PC-3 (cell line): ENCODE measurements around the gene PLPPR4. TPM values are rescaled to one million over a fixed set of nuclear protein-coding genes. Genes with fewer than 3 reads are reported as not detected.

Experiments used
- ATAC-seq: fragments of 200-7000 bp; cut with Tn5 transposase; 2 replicates; pipeline ENCODE4 v1.9.1; 2020; ENCODE audit warnings: mild to moderate bottlenecking, moderate library complexity
- BruUV-seq: library from RNA; stranded (reverse); fragments of 400-500 nt; replicated peaks from 2 replicates; lab custom pipeline; 2021; lab: Mats Ljungman, UMichigan
- CTCF ChIA-PET: fragments of 300-600 bp; sonication (Branson Sonifier 250); formaldehyde crosslinking; loops from one replicate; lab custom pipeline; 2022; ENCODE audit warnings: antibody characterized with exemption; lab: Charles Lee
- POLR2A ChIA-PET: fragments of 300-600 bp; sonication (Branson Sonifier 250); formaldehyde crosslinking; loops from one replicate; lab custom pipeline; 2022; ENCODE audit warnings: antibody characterized with exemption; ENCODE audit not compliant: unreplicated experiment; lab: Charles Lee
- DNase-seq: peaks from one replicate; pipeline ENCODE4 v3.0.0-alpha.2; 2015
- H2AFZ ChIP-seq: fragments of 300-600 bp; sonication (generic); 2 replicates; pipeline ENCODE4 v1.6.0; 2016; ENCODE audit warnings: antibody characterized with exemption, low read length
- H3F3A ChIP-seq: fragments of 300-600 bp; sonication (generic); one replicate; pipeline ENCODE4 v1.6.0; 2017; ENCODE audit warnings: antibody characterized with exemption, low read length, control low read depth, mild to moderate bottlenecking; ENCODE audit not compliant: unreplicated experiment
- H3K27ac ChIP-seq: fragments of 300-600 bp; sonication (generic); 2 replicates; pipeline ENCODE4 v1.5.1; 2016; ENCODE audit warnings: mild to moderate bottlenecking, low read length
- H3K27me3 ChIP-seq: fragments of 300-600 bp; sonication (generic); 2 replicates; pipeline ENCODE4 v1.6.1; 2016; ENCODE audit warnings: low read length, mixed read lengths
- H3K36me3 ChIP-seq: fragments of 300-600 bp; sonication (generic); 2 replicates; pipeline ENCODE4 v1.6.1; 2016; ENCODE audit warnings: low read depth, mixed run types, low read length, mixed read lengths
- H3K4me1 ChIP-seq: fragments of 300-600 bp; sonication (generic); 2 replicates; pipeline ENCODE4 v1.5.1; 2016; ENCODE audit warnings: low read length; ENCODE audit not compliant: insufficient read depth
- H3K4me2 ChIP-seq: fragments of 300-600 bp; sonication (generic); 2 replicates; pipeline ENCODE4 v1.6.0; 2016; ENCODE audit warnings: low read length
- H3K4me3 ChIP-seq: fragments of 300-600 bp; sonication (generic); 2 replicates; pipeline ENCODE4 v1.5.1; 2016; ENCODE audit warnings: mild to moderate bottlenecking, low read length, mixed read lengths
- H3K79me2 ChIP-seq: fragments of 300-600 bp; sonication (generic); 2 replicates; pipeline ENCODE4 v1.6.1; 2017; ENCODE audit warnings: low read length, mixed read lengths
- H3K9ac ChIP-seq: fragments of 300-600 bp; sonication (generic); 2 replicates; pipeline ENCODE4 v1.6.0; 2016; ENCODE audit warnings: mild to moderate bottlenecking, low read length
- H3K9me2 ChIP-seq: fragments of 300-600 bp; sonication (generic); replicated peaks from 2 replicates; pipeline ENCODE4 v1.6.1; 2016; ENCODE audit warnings: mixed run types, low read length, mixed read lengths
- H3K9me3 ChIP-seq: fragments of 300-600 bp; sonication (generic); 2 replicates; pipeline ENCODE4 v1.6.1; 2016; ENCODE audit warnings: low read length, mixed read lengths
- H4K20me1 ChIP-seq: fragments of 300-600 bp; sonication (generic); 2 replicates; pipeline ENCODE4 v1.6.1; 2016; ENCODE audit warnings: low read length, mixed read lengths
- CTCF ChIP-seq: fragments of 300-600 bp; sonication (generic); conservative IDR thresholded peaks from 2 replicates; pipeline ENCODE4 v1.5.1; 2017; ENCODE audit warnings: antibody characterized with exemption, low read depth, mild to moderate bottlenecking, low read length
- EZH2 ChIP-seq: fragments of 300-600 bp; sonication (generic); IDR thresholded peaks from one replicate; pipeline ENCODE4 v1.6.1; 2017; ENCODE audit warnings: antibody characterized with exemption, mild to moderate bottlenecking, low read length; ENCODE audit not compliant: unreplicated experiment
- EZH2phosphoT487 ChIP-seq: fragments of 300-600 bp; sonication (generic); IDR thresholded peaks from 2 replicates; pipeline ENCODE4 v1.6.1; 2018; ENCODE audit warnings: mild to moderate bottlenecking, antibody characterized with exemption, low read length, borderline replicate concordance
- intact Hi-C: fragments of 100-400 bp; cut with micrococcal nuclease; formaldehyde crosslinking; loops from 2 replicates; pipeline ENCODE4 v1.9.0; 2023
- total RNA-seq: library from RNA; depleted of rRNA; stranded (reverse); fragments of >200 nt; gene quantifications from 2 replicates; pipeline ENCODE4 v1.2.3, GENCODE V29; 2014

The PLPPR4 gene
- total RNA-seq, 1 experiment from 2014 or later = 0.44 TPM

- TF ChIP-seq EZH2 (no peak), CTCF (no peak), EZH2phosphoT487 (no peak)
Observed at GRCh38 chr1:99265124-99265523, 832 bp downstream of the PLPPR4 start.

GRCh38 chr1:99266726-99267125, 2.4 kb downstream of the PLPPR4 start:
- CTCF ChIA-PET = no interaction called here

More at GRCh38 chr1:99265124-99265523, 832 bp downstream of the PLPPR4 start:
- no peaks in the 10 kb centered on the region for H3F3A ChIP-seq
- ChIA-PET CTCF (no interaction called here), POLR2A (no interaction called here)
- no peaks in the 10 kb centered on the region for H3K79me2 ChIP-seq
- no peaks in the 10 kb centered on the region for H3K9me2 ChIP-seq
- no peaks in the 10 kb centered on the region for H3K36me3 ChIP-seq
- DNase-seq = no peak
- intact Hi-C loops = no loop called here
- no TSS peak for BruUV-seq
- H3K27me3 ChIP-seq = no peaks in the 10 kb centered on the region
- no peak for ATAC-seq
- no peaks in the 10 kb centered on the region for H3K9me3 ChIP-seq
- no peak overlapping the region for H3K9ac ChIP-seq
- H4K20me1 ChIP-seq = no peaks in the 10 kb centered on the region
- peak overlapping the region; percentile 84; the same call in 1 of the 2 replicates for H2AFZ ChIP-seq
- peak overlapping the region; percentile 95 for H3K4me2 ChIP-seq
- H3K4me3 ChIP-seq = peak overlapping the region; percentile 76
- H3K27ac ChIP-seq = no peak overlapping the region
- H3K4me1 ChIP-seq = no peaks in the 10 kb centered on the region

More at GRCh38 chr1:99266726-99267125, 2.4 kb downstream of the PLPPR4 start:
- Histone ChIP-seq H3K9ac (no peak overlapping the region), H3K79me2 (no peaks in the 10 kb centered on the region), H4K20me1 (no peaks in the 10 kb centered on the region), H3K4me1 (no peaks in the 10 kb centered on the region), H3K4me3 (no peak overlapping the region), H3K36me3 (no peaks in the 10 kb centered on the region), H3K9me3 (no peaks in the 10 kb centered on the region), H3K4me2 (no peak overlapping the region), H3K9me2 (no peaks in the 10 kb centered on the region), H3K27me3 (no peaks in the 10 kb centered on the region), H3K27ac (no peak overlapping the region), H2AFZ (no peak overlapping the region), H3F3A (no peaks in the 10 kb centered on the region)
- POLR2A ChIA-PET = no interaction called here
- intact Hi-C loops = no loop called here
- BruUV-seq = no TSS peak
- no peak for ATAC-seq
- TF ChIP-seq EZH2 (no peak), EZH2phosphoT487 (no peak), CTCF (no peak)
- peak; percentile 48 for DNase-seq
